Activated CD8-positive, alpha-beta memory T cell treated with anti-CD3 and anti-CD28 coated beads for 24 hours (primary cell): Measurements from ENCODE around the gene CNTNAP2.
"Not testable (repeated sequence)": the region's sequence is repeated elsewhere in the genome, so short reads cannot be mapped to it uniquely, and the experiment has no call there.

ENCODE experiments used
- DNase-seq: peaks from one replicate; pipeline ENCODE4 v3.0.0-alpha.2; 2020

CNTNAP2 gene

DNA sequence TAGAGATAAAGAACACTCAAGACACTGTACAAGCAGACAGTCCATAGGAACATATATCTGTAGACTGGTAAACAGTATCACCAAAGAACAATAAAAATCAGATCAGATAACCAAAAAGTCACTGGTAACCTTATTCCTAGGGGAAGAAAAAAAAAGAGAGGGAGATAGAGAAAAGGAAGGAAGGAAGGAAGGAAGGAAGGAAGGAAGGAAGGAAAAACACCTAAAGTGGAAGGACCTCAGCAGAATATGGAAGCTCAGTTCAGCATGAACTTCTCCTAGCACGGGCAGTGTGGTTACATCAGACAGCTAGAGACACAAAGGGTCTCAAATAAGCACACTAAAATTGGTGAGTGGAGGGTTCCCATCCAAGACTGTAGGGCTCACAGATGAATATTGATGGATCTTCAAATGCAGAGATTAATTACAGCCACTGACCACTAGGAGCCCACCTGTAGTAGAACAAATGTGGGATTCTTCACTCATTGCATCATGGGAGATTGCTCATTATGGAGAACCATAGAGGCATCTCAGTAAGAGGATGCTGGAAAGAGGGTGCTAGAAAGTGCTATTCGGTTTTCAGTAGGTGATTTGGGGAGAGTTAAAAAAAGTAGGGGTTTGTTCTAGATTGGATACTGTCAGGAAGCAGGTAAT lies 2180.5 kb downstream of the CNTNAP2 start:
- DNase-seq = no peak

DNA sequence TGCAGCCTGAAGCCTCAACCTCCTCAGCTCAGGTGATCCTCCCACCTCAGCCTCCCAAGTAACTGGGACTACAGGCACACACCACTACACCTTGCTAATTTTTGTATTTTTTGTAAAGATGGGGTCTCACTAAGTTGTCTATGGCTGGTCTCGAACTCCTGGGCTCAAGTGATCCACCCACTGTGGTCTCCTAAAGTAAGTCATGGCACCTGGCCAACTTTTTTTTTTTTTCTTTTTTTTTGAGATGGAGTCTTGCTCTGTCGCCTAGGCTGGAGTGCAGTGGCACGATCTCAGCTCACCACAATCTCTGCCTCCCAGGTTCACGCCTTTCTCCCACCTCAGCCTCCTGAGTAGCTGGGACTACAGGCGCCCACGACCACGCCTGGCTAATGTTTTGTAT lies 2182.2 kb downstream of the CNTNAP2 start:
- not testable (repeated sequence) for DNase-seq

DNA sequence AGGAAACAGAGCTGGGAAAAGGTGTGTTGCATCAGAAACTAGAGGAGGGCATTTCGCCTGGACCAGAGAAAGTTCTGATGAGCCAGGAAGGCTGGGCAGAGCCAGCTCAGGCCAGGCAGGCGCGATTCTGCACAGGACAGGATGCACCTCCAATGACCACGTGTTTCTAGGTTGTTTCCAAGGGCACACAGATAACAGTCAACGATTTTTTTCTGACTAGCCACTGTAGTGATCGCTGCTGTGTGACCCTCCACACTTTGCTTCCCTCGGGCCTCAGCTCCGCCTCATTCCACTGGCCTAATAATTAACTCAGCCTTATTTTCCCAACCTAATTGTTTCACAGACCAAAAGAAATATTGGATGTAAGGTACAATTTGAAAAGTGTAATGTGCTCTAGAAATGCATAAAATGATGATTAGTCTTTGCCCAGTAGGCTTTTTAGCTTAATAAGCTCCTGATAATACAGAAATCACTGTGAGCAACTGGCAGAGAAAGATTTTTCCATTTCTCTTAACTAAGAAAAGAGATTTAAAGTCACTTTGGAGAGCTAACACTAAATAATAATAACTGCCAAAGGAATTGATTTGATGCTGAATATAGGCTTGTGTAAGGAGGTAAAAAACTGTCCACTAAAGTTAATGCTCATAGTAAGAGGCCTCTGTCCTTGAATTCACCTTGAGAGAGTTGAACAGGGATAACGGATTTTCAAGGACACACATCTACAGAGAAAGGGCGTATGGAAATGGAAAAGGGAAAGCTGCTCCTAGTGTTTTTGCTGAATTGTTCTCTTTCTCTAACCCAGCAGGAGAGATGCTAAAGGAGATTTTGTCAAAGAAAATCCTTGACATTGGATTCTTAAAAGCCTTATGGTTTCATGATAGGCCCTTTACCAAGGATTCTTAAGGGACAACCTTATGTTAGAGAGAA lies 2183.0 kb downstream of the CNTNAP2 start:
- DNase-seq = no peak

- DNase-seq = not testable (repeated sequence)
Observed at GRCh38 chr7:148302436-148302835, 2185.8 kb downstream of the CNTNAP2 start.

DNA sequence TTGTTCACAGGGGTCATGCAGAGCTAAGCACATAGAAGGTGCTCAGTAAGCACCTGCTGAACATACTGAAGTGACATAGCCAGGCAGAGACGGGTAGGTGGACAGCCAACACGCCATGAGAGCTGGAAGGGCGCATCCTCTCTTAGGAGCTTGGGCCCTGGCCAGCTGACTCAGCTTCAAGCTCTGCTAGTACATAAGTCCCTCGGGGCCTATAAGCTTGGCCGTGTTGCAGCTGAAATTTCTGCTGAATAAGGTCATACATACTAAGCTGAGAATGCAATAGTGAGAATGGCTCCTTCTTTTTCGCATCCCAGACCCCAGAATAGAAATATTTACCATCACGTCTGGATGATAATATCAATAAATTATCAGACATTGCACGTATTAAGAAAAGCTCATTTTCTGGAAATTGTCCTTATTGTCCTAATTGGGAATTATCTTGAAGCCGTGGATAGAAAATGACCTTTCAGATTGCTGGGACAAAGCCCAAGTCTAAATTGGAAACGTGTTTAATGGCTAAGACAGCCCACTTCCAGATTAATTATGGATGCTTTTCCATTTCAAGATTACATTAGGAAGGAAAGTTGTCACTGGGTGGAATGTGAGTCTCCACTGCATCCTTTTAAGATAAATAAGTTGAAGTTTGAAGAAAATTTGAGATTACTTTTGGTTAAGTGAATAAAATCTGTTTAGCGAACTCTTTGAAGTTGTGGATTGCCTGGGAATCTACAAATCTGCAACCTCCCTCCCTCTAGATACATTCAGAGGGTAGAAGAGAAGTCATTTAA lies 2186.9 kb downstream of the CNTNAP2 start:
- no peak for DNase-seq

DNA sequence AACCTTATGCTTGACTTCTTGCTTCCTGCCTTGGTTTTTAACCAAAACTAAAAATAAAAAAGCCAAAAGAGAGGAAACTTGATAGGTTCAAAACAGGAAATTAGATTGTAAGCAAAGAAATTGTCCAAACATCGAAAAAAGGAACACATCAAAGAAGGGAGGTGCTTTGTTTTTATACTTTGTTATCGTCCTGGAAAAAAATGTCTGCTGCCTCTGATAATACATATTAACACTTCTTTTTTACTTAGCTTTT lies 2187.4 kb downstream of the CNTNAP2 start:
- no peak for DNase-seq

GRCh38 chr7:148304456-148304855 lies 2187.9 kb downstream of the CNTNAP2 start:
- DNase-seq = no peak

GRCh38 chr7:148306759-148307158 lies 2190.2 kb downstream of the CNTNAP2 start:
- no peak for DNase-seq

DNA sequence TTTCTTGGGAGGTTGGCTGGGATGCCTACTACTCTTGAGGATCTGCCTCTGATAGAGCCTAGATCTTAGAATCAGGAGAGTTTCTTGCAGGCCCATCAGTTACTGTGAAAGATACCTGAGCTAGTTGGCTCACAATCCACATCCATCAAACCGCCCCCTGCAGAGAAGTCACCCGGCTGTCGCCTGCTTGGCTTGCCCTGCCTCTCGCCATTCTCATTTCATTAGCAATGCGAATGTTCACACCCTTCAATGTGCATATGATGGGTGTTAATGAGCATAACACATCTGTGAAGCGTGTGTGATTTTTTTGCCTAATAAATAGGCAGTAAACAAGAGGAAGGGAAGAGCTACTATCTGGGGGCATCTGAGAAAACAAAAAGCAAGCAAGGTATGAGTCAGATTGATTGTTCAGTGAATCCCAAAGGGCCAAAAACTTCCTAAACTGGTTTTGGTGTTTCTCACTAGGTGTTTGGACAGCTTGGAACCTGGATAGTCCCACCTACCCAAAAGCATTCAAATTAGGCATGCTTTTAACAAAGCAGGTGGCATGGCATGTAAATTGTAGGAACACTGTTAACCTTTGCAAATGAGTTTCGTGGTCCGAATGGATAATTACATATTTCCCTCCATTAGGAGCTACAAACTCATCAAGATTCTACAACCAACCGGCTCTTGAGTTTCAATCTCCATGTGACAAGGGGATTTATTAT lies 2201.7 kb downstream of the CNTNAP2 start:
- DNase-seq = no peak

- no peak for DNase-seq
Observed at GRCh38 chr7:148318838-148319237, 2202.2 kb downstream of the CNTNAP2 start.

GRCh38 chr7:148319316-148319808 lies 2202.8 kb downstream of the CNTNAP2 start:
- no peak for DNase-seq

GRCh38 chr7:148325208-148325607 lies 2208.6 kb downstream of the CNTNAP2 start:
- DNase-seq = no peak

DNA sequence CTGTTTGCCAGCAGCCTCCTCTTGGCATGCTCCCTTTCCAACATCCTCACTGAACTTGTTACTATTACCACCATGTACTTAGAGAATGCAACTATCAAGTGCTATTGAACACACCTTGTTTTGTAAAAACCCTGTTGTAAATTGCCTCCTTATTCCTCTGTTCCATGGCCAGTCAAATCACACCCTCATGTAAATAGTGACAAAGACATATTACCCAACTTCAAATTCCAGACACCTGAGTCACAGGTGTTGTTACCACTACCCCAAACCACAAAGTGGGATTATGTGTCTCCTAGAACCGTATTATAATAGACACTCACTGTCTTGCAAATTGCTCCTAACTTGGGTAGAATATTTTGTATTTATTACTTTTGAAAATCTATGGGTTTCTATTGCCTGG lies 2210.8 kb downstream of the CNTNAP2 start:
- no peak for DNase-seq

DNA sequence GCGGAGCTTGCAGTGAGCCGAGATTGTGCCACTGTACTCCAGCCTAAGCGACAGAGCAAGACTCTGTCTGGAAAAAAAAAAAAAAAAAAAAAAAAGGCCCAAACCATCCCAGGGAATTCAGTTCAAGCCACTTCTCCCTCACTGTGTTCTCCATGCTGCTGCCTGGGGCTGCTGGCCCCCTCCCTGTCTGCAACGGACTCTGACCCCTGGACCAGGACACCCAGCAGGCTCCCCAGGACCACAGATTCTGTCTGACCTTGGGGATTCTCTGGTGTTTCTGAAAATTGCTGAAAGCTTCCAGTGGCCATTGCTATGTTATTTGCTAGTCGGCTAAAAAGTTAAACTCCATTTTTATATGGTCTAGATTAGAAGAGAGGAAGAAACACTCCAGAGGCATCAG lies 2212.3 kb downstream of the CNTNAP2 start:
- no peak for DNase-seq

DNA sequence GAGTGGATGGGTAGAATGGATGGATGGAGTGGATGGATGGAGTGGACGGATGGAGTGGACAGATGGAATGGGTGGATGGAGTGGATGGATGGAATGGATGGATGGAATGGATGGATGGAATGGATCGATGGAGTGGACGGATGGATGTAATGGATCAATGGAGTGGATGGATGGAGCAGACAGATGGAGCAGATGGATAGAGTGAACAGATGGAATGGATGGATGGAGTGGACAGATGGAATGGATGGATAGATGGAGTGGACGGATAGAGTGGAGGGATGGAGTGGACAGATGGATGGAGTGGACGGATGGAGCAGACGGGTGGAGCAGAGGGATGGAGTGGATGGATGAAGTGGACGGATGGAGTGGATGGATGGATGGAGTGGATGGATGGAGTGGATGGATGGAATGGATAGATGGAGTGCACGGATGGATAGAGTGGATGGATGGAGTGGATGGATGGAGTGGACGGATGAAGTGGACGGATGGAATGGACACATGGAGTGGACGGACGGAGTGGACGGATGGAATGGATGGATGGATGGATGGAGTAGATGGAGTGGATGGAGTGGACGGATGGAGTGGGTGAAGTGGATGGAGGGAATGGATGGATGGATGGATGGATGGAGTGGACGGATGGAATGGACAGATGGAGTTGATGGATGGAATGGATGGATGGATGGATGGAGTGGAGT lies 2213.7 kb downstream of the CNTNAP2 start:
- no peak for DNase-seq

- no peak for DNase-seq
Observed at GRCh38 chr7:148330822-148331221, 2214.2 kb downstream of the CNTNAP2 start.

- DNase-seq = peak; percentile 58
Observed at GRCh38 chr7:148331456-148331855, 2214.9 kb downstream of the CNTNAP2 start.

DNA sequence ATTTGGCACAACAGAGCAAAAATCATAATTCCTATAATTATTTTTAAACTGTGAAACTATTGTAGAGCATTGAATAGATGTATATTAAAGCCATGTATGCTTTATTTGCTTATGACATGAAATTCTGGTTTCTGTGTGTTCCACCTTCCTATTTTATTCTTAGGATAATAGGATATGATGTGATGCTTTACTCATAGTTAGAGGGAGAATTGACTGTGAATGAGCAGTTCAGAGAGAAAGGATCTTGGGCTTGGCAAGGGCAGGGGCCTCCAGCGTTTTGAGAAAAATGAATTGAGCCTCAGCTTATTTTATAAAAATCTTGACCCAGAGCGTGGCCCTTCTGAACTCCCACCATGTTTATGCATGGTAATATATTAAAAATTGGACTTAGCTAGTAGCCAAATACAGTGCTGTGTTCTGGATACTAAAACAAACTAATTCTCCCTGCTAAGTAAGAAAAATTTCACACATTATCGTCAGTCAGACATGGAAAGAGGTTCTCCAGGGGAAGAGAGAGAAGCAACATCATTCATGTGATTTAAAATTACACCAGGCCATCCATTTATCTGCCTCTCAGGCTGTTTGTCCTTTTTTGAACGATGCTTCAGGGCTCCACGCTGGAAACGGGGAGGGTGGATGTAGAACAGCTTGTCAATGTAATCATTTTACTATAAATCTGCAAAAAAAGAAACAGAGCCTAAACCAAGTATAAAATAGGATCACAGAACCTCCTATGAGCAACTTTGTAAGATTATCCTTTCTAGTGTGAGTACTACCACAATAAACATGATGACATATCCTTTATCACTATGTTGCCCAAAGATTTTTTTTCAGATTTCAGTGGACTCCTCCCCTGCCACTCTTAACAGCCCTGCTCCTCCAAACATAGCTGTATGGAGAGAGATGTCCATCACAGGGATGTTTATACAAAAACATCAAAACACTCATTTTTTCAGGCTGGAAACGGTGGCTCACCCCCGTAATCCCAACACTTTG lies 2215.9 kb downstream of the CNTNAP2 start:
- DNase-seq = no peak

- DNase-seq = no peak
Observed at GRCh38 chr7:148334441-148334956, 2217.9 kb downstream of the CNTNAP2 start.

- no peak for DNase-seq
Observed at GRCh38 chr7:148334959-148335577, 2218.5 kb downstream of the CNTNAP2 start.
